IMR-90 (cell line): Measurements from ENCODE around the gene RABEP2. TPM values are rescaled to one million over a fixed set of nuclear protein-coding genes. Genes with fewer than 3 reads are reported as not detected.

Experiments
- ATAC-seq: fragments of 200-7000 bp; cut with Tn5 transposase; 2 replicates; pipeline ENCODE4 v1.9.1; 2020; ENCODE audit warnings: low read depth, mild to moderate bottlenecking, moderate library complexity
- BruUV-seq: library from RNA; stranded (reverse); fragments of 400-500 nt; replicated peaks from 2 replicates; lab custom pipeline; 2021; lab: Mats Ljungman, UMichigan
- CTCF ChIA-PET: fragments of 300-600 bp; formaldehyde crosslinking; extraction: SDS; loops from one replicate; lab custom pipeline; 2021; ENCODE audit warnings: antibody characterized with exemption; lab: Yijun Ruan, JAX
- POLR2A ChIA-PET: fragments of 300-600 bp; sonication (Branson Sonifier 250); formaldehyde crosslinking; loops from one replicate; lab custom pipeline; 2022; ENCODE audit warnings: antibody characterized with exemption; ENCODE audit not compliant: unreplicated experiment; lab: Charles Lee
- DNase-seq: peaks from one replicate; pipeline ENCODE4 v3.0.0; 2013
- H2AFZ ChIP-seq: replicated peaks from 2 replicates; pipeline ENCODE3; 2013; ENCODE audit warnings: low read length, mild to moderate bottlenecking; ENCODE audit not compliant: poor library complexity
- H2AK5ac ChIP-seq: 2 replicates; pipeline ENCODE4 v1.6.1; 2013; ENCODE audit warnings: low read depth, low read length, inconsistent platforms
- H2AK9ac ChIP-seq: replicated peaks from 2 replicates; pipeline ENCODE3; 2013; ENCODE audit warnings: mild to moderate bottlenecking, low read depth, low read length, moderate library complexity; ENCODE audit not compliant: poor library complexity
- H2BK120ac ChIP-seq: 2 replicates; pipeline ENCODE4 v1.6.1; 2013; ENCODE audit warnings: low read depth, low read length, inconsistent platforms
- H2BK15ac ChIP-seq: 3 replicates; pipeline ENCODE4 v1.6.1; 2013; ENCODE audit warnings: low read depth, low read length, inconsistent platforms
- H2BK20ac ChIP-seq: 2 replicates; pipeline ENCODE4 v1.6.1; 2013; ENCODE audit warnings: low read depth, mild to moderate bottlenecking, inconsistent platforms, low read length, moderate library complexity
- H2BK5ac ChIP-seq: 2 replicates; pipeline ENCODE4 v1.6.1; 2013; ENCODE audit warnings: mild to moderate bottlenecking, low read depth, low read length, inconsistent platforms; ENCODE audit not compliant: poor library complexity, severe bottlenecking
- H3K14ac ChIP-seq: replicated peaks from 2 replicates; pipeline ENCODE4 v1.6.1; 2013; ENCODE audit warnings: low read depth, low read length, inconsistent platforms
- H3K18ac ChIP-seq: 2 replicates; pipeline ENCODE4 v1.6.1; 2013; ENCODE audit warnings: low read depth, low read length, control low read depth
- H3K23ac ChIP-seq: 2 replicates; pipeline ENCODE4 v1.6.1; 2013; ENCODE audit warnings: low read depth, low read length, inconsistent platforms
- H3K27ac ChIP-seq: 2 replicates; pipeline ENCODE4 v1.5.1; 2013; ENCODE audit warnings: mild to moderate bottlenecking, control low read depth, low read length; ENCODE audit not compliant: insufficient read depth
- H3K27me3 ChIP-seq: 2 replicates; pipeline ENCODE4 v1.6.1; 2013; ENCODE audit warnings: low read length; ENCODE audit not compliant: control insufficient read depth, insufficient read depth
- H3K36me3 ChIP-seq: 2 replicates; pipeline ENCODE4 v1.6.1; 2013; ENCODE audit warnings: low read length, mixed read lengths; ENCODE audit not compliant: control insufficient read depth, insufficient read depth
- H3K4ac ChIP-seq: 2 replicates; pipeline ENCODE4 v1.6.1; 2013; ENCODE audit warnings: low read depth, low read length, inconsistent platforms
- H3K4me1 ChIP-seq: 2 replicates; pipeline ENCODE4 v1.6.1; 2013; ENCODE audit warnings: low read length, mixed read lengths; ENCODE audit not compliant: control insufficient read depth, insufficient read depth
- H3K4me2 ChIP-seq: 2 replicates; pipeline ENCODE4 v1.6.1; 2013; ENCODE audit warnings: low read depth, mild to moderate bottlenecking, control low read depth, low read length, moderate library complexity
- H3K4me3 ChIP-seq: 2 replicates; pipeline ENCODE4 v1.5.1; 2013; ENCODE audit warnings: low read depth, mild to moderate bottlenecking, control low read depth, low read length, moderate library complexity; ENCODE audit not compliant: insufficient read depth
- H3K56ac ChIP-seq: 2 replicates; pipeline ENCODE4 v1.6.1; 2013; ENCODE audit warnings: low read length, inconsistent platforms; ENCODE audit not compliant: insufficient read depth; ENCODE audit errors: extremely low read depth
- H3K79me1 ChIP-seq, 2 experiments: 2 replicates each; pipeline ENCODE4 v1.6.1; 2013; ENCODE audit warnings: low read length in 2 of 2, inconsistent platforms in 1 of 2, low read depth in 1 of 2
- H3K9ac ChIP-seq: 2 replicates; pipeline ENCODE4 v1.6.1; 2013; ENCODE audit warnings: low read depth, low read length, control low read depth
- H3K9me1 ChIP-seq: 2 replicates; pipeline ENCODE4 v1.6.1; 2013; ENCODE audit warnings: low read length, inconsistent platforms; ENCODE audit not compliant: insufficient read depth
- H3K9me3 ChIP-seq: 2 replicates; pipeline ENCODE4 v1.6.1; 2013; ENCODE audit warnings: low read length; ENCODE audit not compliant: control insufficient read depth, insufficient read depth
- H4K20me1 ChIP-seq: 2 replicates; pipeline ENCODE4 v1.6.1; 2013; ENCODE audit warnings: low read length, inconsistent platforms; ENCODE audit not compliant: insufficient read depth
- H4K5ac ChIP-seq: 2 replicates; pipeline ENCODE4 v1.6.1; 2013; ENCODE audit warnings: mild to moderate bottlenecking, low read depth, low read length, control low read depth
- H4K8ac ChIP-seq, 2 experiments: 2 replicates each; pipeline ENCODE4 v1.6.1; 2013; ENCODE audit warnings: low read depth in 2 of 2, low read length in 2 of 2, control low read depth in 1 of 2, inconsistent platforms in 1 of 2
- H4K91ac ChIP-seq: 2 replicates; pipeline ENCODE4 v1.6.1; 2013; ENCODE audit warnings: low read depth, low read length, inconsistent platforms; ENCODE audit not compliant: insufficient read depth
- CEBPB ChIP-seq: IDR thresholded peaks from 2 replicates; pipeline ENCODE4 v1.6.1; 2012; ENCODE audit warnings: low read depth, low read length, improper control_type of control experiment
- NFE2L2 ChIP-seq: fragments of 150-350 bp; IDR thresholded peaks from 2 replicates; pipeline ENCODE4 v1.6.1; 2016; ENCODE audit warnings: low read depth, mild to moderate bottlenecking, low read length
- WGBS, 2 experiments: methylation state at CpG; one replicate each; pipeline versions ENCODE4 v1.1.5 to v1.1.7; 2013; ENCODE audit warnings: missing lambda C conversion rate in 2 of 2; ENCODE audit not compliant: insufficient read length in 1 of 2; ENCODE audit errors: extremely low coverage in 2 of 2; 5-methylcytosine and 5-hydroxymethylcytosine counted together
- dilution Hi-C: fragments of 300-500 bp; cut with HindIII; formaldehyde crosslinking; loops from one replicate; pipeline ENCODE4 v1.14.3; 2018; ENCODE audit warnings: low sequenced_read_pairs; ENCODE audit not compliant: unreplicated experiment
- in situ Hi-C: fragments of 300-500 bp; cut with MboI; formaldehyde crosslinking; loops from 3 replicates; pipeline ENCODE4 v1.14.3; 2019; ENCODE audit warnings: low sequenced_read_pairs, inconsistent platforms, mixed read lengths
- intact Hi-C: fragments of 100-400 bp; cut with micrococcal nuclease; formaldehyde crosslinking; loops from 2 replicates; pipeline ENCODE4 v1.10.0; 2022
- polyA plus RNA-seq, 3 experiments: library from polyadenylated mRNA; depleted of rRNA; stranded (reverse); fragments of >200 nt; gene quantifications; 2 replicates each; pipeline ENCODE4 v1.2.3, GENCODE V29; 2012; ENCODE audit warnings: low replicate concordance in 1 of 3
- total RNA-seq: library from RNA; depleted of rRNA; stranded (reverse); fragments of >200 nt; gene quantifications from 2 replicates; pipeline ENCODE4 v1.2.3, GENCODE V29; 2012

The RABEP2 gene
- total and polyA plus RNA-seq, 2 of the 4 experiments (the other 2 are of a cell fraction), result 12.2 to 20.0 TPM

DNA sequence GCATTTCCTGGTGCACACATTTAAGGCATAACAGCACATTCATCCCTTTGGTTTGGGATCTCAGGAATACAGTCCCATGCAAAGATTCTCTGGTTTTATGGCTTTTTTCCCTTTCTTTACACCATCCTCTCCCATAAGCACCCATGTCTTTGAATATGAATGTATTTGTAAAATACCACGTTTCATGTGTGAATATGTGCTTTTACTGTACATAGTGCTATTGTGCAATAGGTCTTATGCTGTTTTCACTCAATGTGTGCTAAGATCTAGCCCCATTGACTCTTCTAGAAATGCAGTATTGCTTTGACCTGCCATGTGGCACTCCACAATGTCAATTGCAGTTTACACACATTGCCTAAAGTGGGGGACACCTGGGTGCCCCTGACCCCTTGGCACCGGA lies 39.5 kb upstream of the RABEP2 start:
- H2AK9ac ChIP-seq, result no peak overlapping the region
- peaks cover 32% of the 10 kb centered on the region for H3K36me3 ChIP-seq
- no peak overlapping the region for H2BK5ac ChIP-seq
- H3K27ac ChIP-seq, result no peak overlapping the region
- no peak overlapping the region for H3K18ac ChIP-seq
- WGBS, 2 experiments, result 100% methylated on average over 1 of the region's 2 CpGs; no CpG with 5 or more reads in 1 of the 2 experiments
- no peaks in the 10 kb centered on the region for H3K4me1 ChIP-seq
- no peaks in the 10 kb centered on the region; the same call in 1 of the 2 replicates for H4K20me1 ChIP-seq
- H3K4me3 ChIP-seq, result no peak overlapping the region
- no peak overlapping the region for H2BK15ac ChIP-seq
- no peak overlapping the region for H3K9ac ChIP-seq
- DNase-seq (no peak), ATAC-seq (no peak)
- H3K27me3 ChIP-seq, result no peaks in the 10 kb centered on the region
- H2AK5ac ChIP-seq, result no peak overlapping the region
- H4K8ac ChIP-seq, result no peak overlapping the region
- no peak overlapping the region for H3K56ac ChIP-seq
- no peak overlapping the region for H2BK20ac ChIP-seq
- intact Hi-C loops (no loop called here), dilution Hi-C loops (no loop called here), in situ Hi-C loops (loop anchor here (25.0 kb wide), 1 partner anchor 298 kb away; no protein-coding TSS in a partner anchor)
- H3K9me1 ChIP-seq, result no peaks in the 10 kb centered on the region
- H3K14ac ChIP-seq, result no peak overlapping the region
- H3K4me2 ChIP-seq, result no peak overlapping the region
- peaks cover 5 to 7% of the 10 kb centered on the region in 2 experiments; a peak in 3 of 4 replicates for H3K79me1 ChIP-seq
- H3K23ac ChIP-seq, result no peak overlapping the region
- BruUV-seq, result no TSS peak
- H3K9me3 ChIP-seq, result no peaks in the 10 kb centered on the region
- POLR2A ChIA-PET, result no interaction called here
- H4K5ac ChIP-seq, result no peak overlapping the region
- TF ChIP-seq NFE2L2 (no peak), CEBPB (peak; percentile 90)
- no peak overlapping the region for H3K4ac ChIP-seq
- H2AFZ ChIP-seq, result no peak overlapping the region
- CTCF ChIA-PET, result no interaction called here
- no peak overlapping the region for H2BK120ac ChIP-seq
- H4K91ac ChIP-seq, result no peak overlapping the region
